ENCODE data around the gene RAB7B. TPM values are rescaled to one million over a fixed set of nuclear protein-coding genes. Genes with fewer than 3 reads are reported as not detected.
A peak's percentile ranks its signal among the peaks of the same experiment; 100 is the strongest.
"Not testable (repeated sequence)": the region's sequence is repeated elsewhere in the genome, so short reads cannot be mapped to it uniquely, and the experiment has no call there.

Gene RAB7B
- total RNA-seq, 2 donors from 2014 or later, result 0.18 TPM; not detected in 1

DNA sequence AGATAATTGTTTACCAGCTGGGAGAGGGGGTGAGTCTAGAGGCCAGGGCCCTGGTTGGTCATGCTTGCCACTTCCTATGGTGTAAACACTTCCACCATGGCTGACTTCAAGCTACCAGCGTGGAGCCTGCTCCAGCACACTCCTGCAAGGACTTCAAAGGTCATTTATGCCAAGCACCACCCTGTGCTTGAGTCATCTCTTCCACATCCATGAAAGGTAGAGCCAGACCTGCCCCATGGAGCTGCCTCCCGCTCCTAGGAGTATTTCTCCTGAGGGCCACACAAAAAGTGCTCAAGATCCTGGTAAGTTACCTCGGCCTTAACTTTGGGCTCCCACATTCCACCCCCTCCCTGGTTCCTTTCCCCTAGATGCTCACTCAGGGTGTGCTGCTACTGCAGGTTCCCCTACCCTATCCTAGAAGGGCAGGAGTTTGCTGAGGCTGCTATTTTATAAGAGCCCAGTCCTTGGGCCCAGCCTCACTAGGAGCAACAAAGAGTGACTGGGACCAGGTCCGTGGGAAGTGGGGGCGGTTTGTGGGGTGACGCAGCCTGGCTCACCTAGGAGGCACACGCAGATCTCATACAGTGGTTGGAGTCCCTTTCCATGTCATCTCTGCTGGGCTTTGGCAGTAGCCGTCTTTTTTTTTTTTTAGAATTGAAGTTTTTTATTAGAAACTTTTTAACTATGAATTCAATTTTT, 2.4 kb downstream of the RAB7B start:
- Mint-ChIP-seq H3K36me3 (ENCODE audit: low read depth) (no peaks in the 10 kb centered on the region), H3K27me3 (peaks cover 46% of the 10 kb centered on the region), H3K4me3 (no peak overlapping the region), H3K4me1 (peaks cover 10% of the 10 kb centered on the region), H3K27ac (no peak overlapping the region)
- ATAC-seq (no peak), DNase-seq (no peak)
- no peaks in the 10 kb centered on the region for H3K9me3 ChIP-seq (ENCODE audit: control insufficient read depth, low read length, poor library complexity, severe bottlenecking)

DNA sequence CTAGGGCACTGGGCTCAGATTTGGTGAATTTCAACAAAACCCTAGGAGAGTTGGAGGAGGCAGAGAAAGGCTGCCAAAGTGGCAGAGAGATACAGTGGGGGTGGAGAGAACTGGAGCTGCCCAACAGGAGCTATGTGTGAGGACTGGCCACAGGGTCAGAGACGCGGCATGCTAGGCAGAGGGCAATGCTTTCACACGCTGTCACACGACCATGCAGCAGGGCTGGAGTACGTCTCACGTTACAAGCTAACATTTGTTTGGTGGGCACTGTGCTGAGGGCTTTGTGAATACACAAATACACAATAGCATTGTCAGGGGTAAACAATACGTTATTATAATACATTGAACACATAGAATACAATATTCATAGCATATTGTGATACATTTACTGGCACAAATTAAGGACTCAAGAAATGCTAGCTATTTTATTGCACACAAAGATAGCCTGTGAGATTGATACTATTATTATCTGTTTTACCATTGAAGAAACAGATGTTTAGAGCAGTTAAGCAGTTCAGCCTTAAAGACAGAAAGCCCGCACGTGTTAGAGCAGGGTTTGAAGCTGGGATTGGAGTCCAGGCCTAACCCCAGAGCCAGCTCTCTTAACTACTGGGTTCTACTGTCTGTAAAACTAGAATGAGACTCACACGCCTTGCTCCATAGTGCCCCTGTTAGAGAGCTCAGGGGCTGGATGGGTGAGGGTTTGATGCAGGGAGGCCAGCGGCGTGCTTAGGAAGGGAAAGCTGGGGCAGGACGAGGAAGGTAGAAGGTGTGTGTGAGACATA, 4.5 kb downstream of the RAB7B start:
- no peak for DNase-seq
- no peaks in the 10 kb centered on the region for H3K9me3 ChIP-seq (ENCODE audit: control insufficient read depth, low read length, poor library complexity, severe bottlenecking)
- H3K27ac Mint-ChIP-seq, result no peak overlapping the region
- no peaks in the 10 kb centered on the region for H3K36me3 Mint-ChIP-seq (ENCODE audit: low read depth)
- peaks cover 35% of the 10 kb centered on the region for H3K27me3 Mint-ChIP-seq
- no peak for ATAC-seq
- peaks cover 3% of the 10 kb centered on the region for H3K4me1 Mint-ChIP-seq
- no peak overlapping the region for H3K4me3 Mint-ChIP-seq

- H3K27ac Mint-ChIP-seq; H3K4me1 Mint-ChIP-seq; H3K9me3 ChIP-seq (ENCODE audit: control insufficient read depth, low read length, poor library complexity, severe bottlenecking); H3K36me3 Mint-ChIP-seq (ENCODE audit: low read depth); DNase-seq; ATAC-seq; H3K4me3 Mint-ChIP-seq: not testable (repeated sequence)
- peaks cover 37% of the 10 kb centered on the region for H3K27me3 Mint-ChIP-seq
These were observed 6.6 kb downstream of the RAB7B start for GRCh38 chr1:205996641-205997040.

DNA sequence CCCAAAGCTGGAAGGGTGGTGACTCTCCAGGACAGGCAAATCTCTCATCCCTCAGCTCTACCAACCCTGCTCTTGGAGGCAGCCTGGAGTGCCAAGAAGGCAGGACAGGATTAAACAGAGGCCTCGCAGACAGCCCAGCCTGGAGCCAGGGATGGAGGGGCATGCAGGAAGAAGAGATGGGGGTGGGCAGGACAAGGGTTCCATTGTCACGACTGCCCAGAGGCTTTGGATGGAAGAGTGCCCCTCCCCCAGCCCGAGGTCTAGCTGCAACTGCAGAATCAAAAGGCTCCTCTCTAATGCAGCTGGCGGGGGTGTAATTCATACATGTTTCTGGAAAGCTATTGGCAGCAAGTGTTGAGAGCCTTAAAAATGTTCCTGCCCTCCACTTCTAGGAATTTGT, 8.8 kb downstream of the RAB7B start:
- no peak overlapping the region for H3K27ac Mint-ChIP-seq
- no peaks in the 10 kb centered on the region for H3K36me3 Mint-ChIP-seq (ENCODE audit: low read depth)
- H3K4me3 Mint-ChIP-seq, result no peak overlapping the region
- peaks cover 3% of the 10 kb centered on the region for H3K4me1 Mint-ChIP-seq
- no peaks in the 10 kb centered on the region for H3K9me3 ChIP-seq (ENCODE audit: control insufficient read depth, low read length, poor library complexity, severe bottlenecking)
- peaks cover 54% of the 10 kb centered on the region for H3K27me3 Mint-ChIP-seq
- ATAC-seq (no peak), DNase-seq (no peak)

GRCh38 chr1:205993068-205993467, 10.1 kb downstream of the RAB7B start:
- DNase-seq (no peak), ATAC-seq (no peak)
- Mint-ChIP-seq H3K27ac (no peak overlapping the region), H3K4me1 (peaks cover 3% of the 10 kb centered on the region), H3K36me3 (ENCODE audit: low read depth) (no peaks in the 10 kb centered on the region), H3K27me3 (peaks cover 51% of the 10 kb centered on the region), H3K4me3 (no peak overlapping the region)
- no peaks in the 10 kb centered on the region for H3K9me3 ChIP-seq (ENCODE audit: control insufficient read depth, low read length, poor library complexity, severe bottlenecking)

GRCh38 chr1:205992218-205992882, 10.8 kb downstream of the RAB7B start:
- no peak overlapping the region for H3K4me3 Mint-ChIP-seq
- ATAC-seq, result no peak
- no peak for DNase-seq
- H3K4me1 Mint-ChIP-seq, result peaks cover 3% of the 10 kb centered on the region
- peaks cover 47% of the 10 kb centered on the region for H3K27me3 Mint-ChIP-seq
- no peaks in the 10 kb centered on the region for H3K9me3 ChIP-seq (ENCODE audit: control insufficient read depth, low read length, poor library complexity, severe bottlenecking)
- no peaks in the 10 kb centered on the region for H3K36me3 Mint-ChIP-seq (ENCODE audit: low read depth)
- H3K27ac Mint-ChIP-seq, result no peak overlapping the region

- no peak for ATAC-seq
- Mint-ChIP-seq H3K4me3 (no peak overlapping the region), H3K36me3 (ENCODE audit: low read depth) (no peaks in the 10 kb centered on the region)
These were observed 12.0 kb downstream of the RAB7B start for GRCh38 chr1:205991237-205991636.

GRCh38 chr1:205990226-205990625, 13.0 kb downstream of the RAB7B start:
- H3K4me1 Mint-ChIP-seq, result no peaks in the 10 kb centered on the region

More at GRCh38 chr1:205991237-205991636, 12.0 kb downstream of the RAB7B start:
- Mint-ChIP-seq H3K4me1 (peaks cover 3% of the 10 kb centered on the region), H3K27ac (no peak overlapping the region), H3K27me3 (peaks cover 45% of the 10 kb centered on the region)
- DNase-seq, result no peak
- no peaks in the 10 kb centered on the region for H3K9me3 ChIP-seq (ENCODE audit: control insufficient read depth, low read length, poor library complexity, severe bottlenecking)

DNA sequence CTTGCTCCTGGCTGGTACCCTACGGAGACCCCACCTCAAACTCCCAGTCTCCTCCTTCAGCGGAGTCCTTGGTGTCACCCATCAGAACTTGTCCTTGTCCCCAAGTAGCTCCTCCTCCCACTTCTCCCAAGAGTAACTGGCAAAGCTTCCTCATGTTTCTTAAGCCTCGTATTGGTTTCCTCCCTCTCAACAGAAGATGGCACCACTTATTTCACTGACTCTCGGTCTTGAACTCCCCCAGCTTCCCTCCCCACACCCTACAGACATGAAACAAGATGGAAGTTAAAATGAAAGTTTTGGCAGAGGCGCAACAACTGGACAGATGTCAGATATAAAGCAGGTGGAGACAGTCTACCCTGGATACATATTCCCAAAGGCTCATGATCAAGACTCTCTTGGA, 13.4 kb downstream of the RAB7B start:
- H3K27ac Mint-ChIP-seq, result no peak overlapping the region
- H3K27me3 Mint-ChIP-seq, result peaks cover 45% of the 10 kb centered on the region
- no peak overlapping the region for H3K4me3 Mint-ChIP-seq
- H3K4me1 Mint-ChIP-seq, result no peaks in the 10 kb centered on the region
- ATAC-seq (no peak), DNase-seq (no peak)
- no peaks in the 10 kb centered on the region for H3K9me3 ChIP-seq (ENCODE audit: control insufficient read depth, low read length, poor library complexity, severe bottlenecking)
- H3K36me3 Mint-ChIP-seq (ENCODE audit: low read depth), result no peaks in the 10 kb centered on the region

More at GRCh38 chr1:205990226-205990625, 13.0 kb downstream of the RAB7B start:
- H3K27me3 Mint-ChIP-seq, result peaks cover 45% of the 10 kb centered on the region
- no peak overlapping the region for H3K4me3 Mint-ChIP-seq
- no peaks in the 10 kb centered on the region for H3K36me3 Mint-ChIP-seq (ENCODE audit: low read depth)
- DNase-seq, result no peak
- ATAC-seq, result no peak
- H3K9me3 ChIP-seq (ENCODE audit: control insufficient read depth, low read length, poor library complexity, severe bottlenecking), result no peaks in the 10 kb centered on the region
- H3K27ac Mint-ChIP-seq, result no peak overlapping the region

GRCh38 chr1:205988585-205988995, 14.6 kb downstream of the RAB7B start:
- Mint-ChIP-seq H3K27ac (no peak overlapping the region), H3K4me3 (no peak overlapping the region), H3K27me3 (peaks cover 41% of the 10 kb centered on the region), H3K4me1 (no peaks in the 10 kb centered on the region), H3K36me3 (ENCODE audit: low read depth) (no peaks in the 10 kb centered on the region)
- DNase-seq (no peak), ATAC-seq (no peak)
- H3K9me3 ChIP-seq (ENCODE audit: control insufficient read depth, low read length, poor library complexity, severe bottlenecking), result no peaks in the 10 kb centered on the region

DNA sequence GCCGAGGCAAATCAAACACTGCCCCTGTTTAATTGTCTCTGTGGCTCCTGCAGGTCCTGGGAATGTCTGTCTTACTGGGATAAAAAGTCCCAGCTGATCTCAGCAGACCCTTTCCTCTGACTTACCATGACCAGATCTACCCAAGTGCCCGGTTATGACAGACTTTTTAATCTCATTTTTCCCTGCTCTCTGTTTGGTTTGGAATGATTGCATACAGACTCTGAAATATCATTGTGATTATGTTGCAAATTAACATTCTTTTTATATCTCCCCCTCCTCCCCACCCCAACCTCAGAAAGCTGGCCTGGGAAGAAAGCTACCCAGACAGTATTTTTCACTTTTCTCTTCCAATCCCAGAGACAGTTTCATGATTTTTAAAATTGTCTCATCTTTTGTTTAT, 16.3 kb downstream of the RAB7B start:
- ATAC-seq (no peak), DNase-seq (no peak)
- H3K4me1 Mint-ChIP-seq, result no peaks in the 10 kb centered on the region
- peak overlapping the region; percentile 59 for H3K27ac Mint-ChIP-seq
- peaks cover 32% of the 10 kb centered on the region for H3K27me3 Mint-ChIP-seq
- H3K4me3 Mint-ChIP-seq, result no peak overlapping the region
- no peaks in the 10 kb centered on the region for H3K9me3 ChIP-seq (ENCODE audit: control insufficient read depth, low read length, poor library complexity, severe bottlenecking)
- peaks cover 4% of the 10 kb centered on the region for H3K36me3 Mint-ChIP-seq (ENCODE audit: low read depth)

DNA sequence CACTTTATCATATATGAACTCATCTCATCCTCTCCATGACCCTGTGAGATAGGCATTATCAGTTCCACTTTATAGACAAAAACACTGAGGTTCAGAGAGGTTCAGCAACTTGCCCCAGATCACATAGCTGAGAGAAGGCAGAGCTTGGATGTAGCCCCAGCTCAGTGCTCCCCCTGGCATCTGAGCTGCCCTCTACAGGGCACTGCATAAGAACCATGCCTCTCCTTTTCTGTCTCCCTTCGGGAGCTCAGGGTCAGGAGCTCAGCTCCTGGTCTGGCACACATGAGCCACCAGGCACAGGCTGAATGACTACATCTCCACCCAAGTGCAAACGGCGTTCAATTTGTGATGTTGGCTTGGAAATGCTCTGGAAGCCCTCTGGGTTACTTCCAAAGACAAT, 16.9 kb downstream of the RAB7B start:
- Mint-ChIP-seq H3K4me1 (no peaks in the 10 kb centered on the region), H3K27ac (peak overlapping the region; percentile 59), H3K27me3 (peaks cover 27% of the 10 kb centered on the region), H3K36me3 (ENCODE audit: low read depth) (peaks cover 4% of the 10 kb centered on the region), H3K4me3 (no peak overlapping the region)
- DNase-seq, result no peak
- no peak for ATAC-seq
- no peaks in the 10 kb centered on the region for H3K9me3 ChIP-seq (ENCODE audit: control insufficient read depth, low read length, poor library complexity, severe bottlenecking)

- no peaks in the 10 kb centered on the region for H3K4me1 Mint-ChIP-seq
- H3K27me3 Mint-ChIP-seq, result peaks cover 22% of the 10 kb centered on the region
- peaks cover 4% of the 10 kb centered on the region for H3K36me3 Mint-ChIP-seq (ENCODE audit: low read depth)
- DNase-seq (no peak), ATAC-seq (no peak)
- H3K27ac Mint-ChIP-seq, result no peak overlapping the region
- no peak overlapping the region for H3K4me3 Mint-ChIP-seq
- H3K9me3 ChIP-seq (ENCODE audit: control insufficient read depth, low read length, poor library complexity, severe bottlenecking), result no peaks in the 10 kb centered on the region
These were observed 17.7 kb downstream of the RAB7B start for GRCh38 chr1:205985330-205986005.

Data from T-helper 17 cell (primary cell).